Tibial artery (tissue), 4 donors: ENCODE measurements around the gene MBOAT7.
A peak's percentile ranks its signal among the peaks of the same experiment; 100 is the strongest.

Experiments
- DNase-seq, 2 donors: peaks; one replicate each; pipeline ENCODE4 v3.0.0-alpha.2; 2019
- H3K27ac ChIP-seq, 2 donors: fragments of 200-600 bp; sonication (generic) in 1 of 2; 1 replicate in 1 of 2; 2 replicates in 1 of 2; pipeline ENCODE4 v1.5.1; 2018 to 2019; ENCODE audit warnings: mild to moderate bottlenecking in 1 of 2
- H3K27me3 ChIP-seq, 2 donors: fragments of 200-600 bp; sonication (generic) in 1 of 2; one replicate each; pipeline versions ENCODE4 v1.5.1 to v1.6.0; 2016 to 2019
- H3K36me3 ChIP-seq, 3 donors: fragments of 200-600 bp; sonication (generic) in 2 of 3; one replicate each; pipeline ENCODE4 v1.5.1; 2016 to 2019; ENCODE audit warnings: mild to moderate bottlenecking in 2 of 3
- H3K4me1 ChIP-seq, 4 donors: fragments of 200-600 bp; sonication (generic) in 2 of 4; 1 replicate in 3 of 4; 2 replicates in 1 of 4; pipeline ENCODE4 v1.5.1; 2016 to 2019
- H3K4me3 ChIP-seq, 2 donors: fragments of 200-600 bp; sonication (generic) in 1 of 2; 1 replicate in 1 of 2; 2 replicates in 1 of 2; pipeline ENCODE4 v1.5.1; 2018 to 2019; ENCODE audit warnings: mild to moderate bottlenecking in 2 of 2
- H3K9me3 ChIP-seq, 3 donors: fragments of 200-600 bp; sonication (generic) in 1 of 3; one replicate each; pipeline ENCODE4 v1.5.1; 2016 to 2019
- CTCF ChIP-seq, 2 experiments: fragments of 200-600 bp in 1 of 2; fragments of 450-650 bp in 1 of 2; IDR thresholded peaks; one replicate each; pipeline ENCODE4 v1.5.1; 2017 to 2019; ENCODE audit warnings: antibody characterized with exemption in 2 of 2, mild to moderate bottlenecking in 1 of 2, moderate library complexity in 1 of 2
- intact Hi-C: fragments of 100-400 bp; cut with DNase I; formaldehyde crosslinking; loops from one replicate; pipeline ENCODE4 v1.15.0; 2023; ENCODE audit warnings: low total_unique reads

The MBOAT7 gene

GRCh38 chr19:54136864-54137698, 52.3 kb downstream of the MBOAT7 start:
- intact Hi-C loops = loop anchor here (2.0 kb wide), 1 partner anchor 22 kb away; the partner anchor contains the start of gene LENG1
- no peaks in the 10 kb centered on the region for H3K9me3 ChIP-seq
- H3K4me1 ChIP-seq = peaks cover 0 to 42% (median 34%) of the 10 kb centered on the region in 4 donors
- peaks cover 0 to 23% (median 4%) of the 10 kb centered on the region in 3 donors for H3K36me3 ChIP-seq
- H3K4me3 ChIP-seq = peak overlapping the region; percentile 83 to 99
- no peaks in the 10 kb centered on the region for H3K27me3 ChIP-seq
- DNase-seq = peak; percentile 99 to 100
- peak overlapping the region; percentile 99 for H3K27ac ChIP-seq
- TF ChIP-seq CTCF (IDR thresholded peaks at IDR 0.05) = peak in 1 of 2 experiments; percentile 20

GRCh38 chr19:54136086-54136863, 53.1 kb downstream of the MBOAT7 start:
- Histone ChIP-seq H3K4me1 (peaks cover 0 to 40% (median 33%) of the 10 kb centered on the region in 4 donors), H3K36me3 (peaks cover 0 to 32% (median 5%) of the 10 kb centered on the region in 3 donors), H3K9me3 (no peaks in the 10 kb centered on the region), H3K27me3 (no peaks in the 10 kb centered on the region), H3K4me3 (peak overlapping the region; percentile 36 to 52), H3K27ac (peak overlapping the region; percentile 48 to 63)
- no peak for DNase-seq
- intact Hi-C loops = loop anchor here (2.0 kb wide), 1 partner anchor 23 kb away; the partner anchor contains the start of gene LENG1
- no peak for TF ChIP-seq CTCF (IDR thresholded peaks at IDR 0.05)

GRCh38 chr19:54133957-54134590, 55.3 kb downstream of the MBOAT7 start:
- no peaks in the 10 kb centered on the region for H3K27me3 ChIP-seq
- no peak for DNase-seq
- no peak overlapping the region for H3K4me3 ChIP-seq
- H3K4me1 ChIP-seq = peaks cover 0 to 18% (median 16%) of the 10 kb centered on the region in 4 donors
- no peak for TF ChIP-seq CTCF (IDR thresholded peaks at IDR 0.05)
- intact Hi-C loops = no loop called here
- H3K36me3 ChIP-seq = peaks cover 7 to 42% (median 23%) of the 10 kb centered on the region in 3 donors
- no peaks in the 10 kb centered on the region for H3K9me3 ChIP-seq
- H3K27ac ChIP-seq = no peak overlapping the region

- Histone ChIP-seq H3K4me1 (peaks cover 0 to 12% (median 10%) of the 10 kb centered on the region in 4 donors), H3K27ac (no peak overlapping the region), H3K9me3 (no peaks in the 10 kb centered on the region), H3K4me3 (no peak overlapping the region), H3K27me3 (no peaks in the 10 kb centered on the region), H3K36me3 (peaks cover 14 to 48% (median 29%) of the 10 kb centered on the region in 3 donors)
- TF ChIP-seq CTCF (IDR thresholded peaks at IDR 0.05) = no peak
- intact Hi-C loops = no loop called here
- no peak for DNase-seq
Measured at GRCh38 chr19:54133312-54133956, 55.9 kb downstream of the MBOAT7 start.

- peaks cover 49 to 86% (median 68%) of the 10 kb centered on the region in 3 donors for H3K36me3 ChIP-seq
Measured at GRCh38 chr19:54129617-54129996, 59.8 kb downstream of the MBOAT7 start.

More at GRCh38 chr19:54129617-54129996, 59.8 kb downstream of the MBOAT7 start:
- Histone ChIP-seq H3K9me3 (no peaks in the 10 kb centered on the region), H3K27ac (no peak overlapping the region), H3K4me1 (no peaks in the 10 kb centered on the region), H3K27me3 (no peaks in the 10 kb centered on the region), H3K4me3 (no peak overlapping the region)
- intact Hi-C loops = no loop called here
- no peak for TF ChIP-seq CTCF (IDR thresholded peaks at IDR 0.05)
- DNase-seq = no peak
